Neural progenitor cell (in vitro differentiated cells): ENCODE data around the gene FAM131C.

Source experiments
- EZH2phosphoT487 ChIP-seq: fragments of 200-600 bp; sonication (generic); IDR thresholded peaks from 2 replicates; pipeline ENCODE4 v1.6.1; 2017; ENCODE audit warnings: antibody characterized with exemption
- TF ChIP-seq, protein P1 (sequence below): fragments of 200-600 bp; sonication (generic); IDR thresholded peaks from 2 replicates; pipeline ENCODE4 v1.5.1; 2017; ENCODE audit warnings: antibody characterized with exemption, mild to moderate bottlenecking

DNA sequence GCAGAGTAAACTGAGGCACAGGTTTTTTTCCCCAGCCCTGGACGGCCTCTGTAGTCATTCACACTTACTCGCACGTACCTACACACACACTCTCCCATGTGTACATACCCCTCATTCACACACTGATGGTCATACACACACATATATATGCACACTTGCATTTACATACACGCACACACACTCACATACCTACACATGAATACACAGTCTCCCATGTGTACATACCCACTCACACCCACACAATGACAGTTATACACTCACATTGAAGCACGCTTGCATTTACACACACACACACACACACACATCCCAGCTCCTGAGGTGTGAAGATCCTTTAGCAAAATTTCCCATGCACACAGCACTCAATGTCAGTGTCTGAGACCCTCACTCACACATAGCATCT is 766 bp upstream of the FAM131C start:
- TF ChIP-seq, protein P1, sequence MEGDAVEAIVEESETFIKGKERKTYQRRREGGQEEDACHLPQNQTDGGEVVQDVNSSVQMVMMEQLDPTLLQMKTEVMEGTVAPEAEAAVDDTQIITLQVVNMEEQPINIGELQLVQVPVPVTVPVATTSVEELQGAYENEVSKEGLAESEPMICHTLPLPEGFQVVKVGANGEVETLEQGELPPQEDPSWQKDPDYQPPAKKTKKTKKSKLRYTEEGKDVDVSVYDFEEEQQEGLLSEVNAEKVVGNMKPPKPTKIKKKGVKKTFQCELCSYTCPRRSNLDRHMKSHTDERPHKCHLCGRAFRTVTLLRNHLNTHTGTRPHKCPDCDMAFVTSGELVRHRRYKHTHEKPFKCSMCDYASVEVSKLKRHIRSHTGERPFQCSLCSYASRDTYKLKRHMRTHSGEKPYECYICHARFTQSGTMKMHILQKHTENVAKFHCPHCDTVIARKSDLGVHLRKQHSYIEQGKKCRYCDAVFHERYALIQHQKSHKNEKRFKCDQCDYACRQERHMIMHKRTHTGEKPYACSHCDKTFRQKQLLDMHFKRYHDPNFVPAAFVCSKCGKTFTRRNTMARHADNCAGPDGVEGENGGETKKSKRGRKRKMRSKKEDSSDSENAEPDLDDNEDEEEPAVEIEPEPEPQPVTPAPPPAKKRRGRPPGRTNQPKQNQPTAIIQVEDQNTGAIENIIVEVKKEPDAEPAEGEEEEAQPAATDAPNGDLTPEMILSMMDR = no peak
- TF ChIP-seq EZH2phosphoT487 = no peak
